Osteoblast (primary cell): ENCODE results near the gene DNAJC6. TPM values are rescaled to one million over a fixed set of nuclear protein-coding genes. Genes with fewer than 3 reads are reported as not detected.
A peak's percentile ranks its signal among the peaks of the same experiment; 100 is the strongest.

Experiments
- DNase-seq: peaks from one replicate; pipeline ENCODE4 v3.0.0; 2011; ENCODE audit warnings: low spot score, mixed read lengths; ENCODE audit not compliant: insufficient read length; ENCODE audit errors: missing footprints
- H2AFZ ChIP-seq: 2 replicates; pipeline ENCODE4 v1.6.0; 2011; ENCODE audit warnings: mild to moderate bottlenecking, low read length
- H3K27ac ChIP-seq: 2 replicates; pipeline ENCODE4 v1.5.1; 2011; ENCODE audit warnings: mild to moderate bottlenecking, low read depth, low read length, moderate library complexity
- H3K27me3 ChIP-seq: 2 replicates; pipeline ENCODE4 v1.6.0; 2012; ENCODE audit warnings: mild to moderate bottlenecking, control low read depth, inconsistent platforms, low read length, moderate library complexity; ENCODE audit not compliant: insufficient read depth
- H3K36me3 ChIP-seq: 2 replicates; pipeline ENCODE4 v1.5.1; 2011; ENCODE audit warnings: mild to moderate bottlenecking, low read length, control low read depth, moderate library complexity; ENCODE audit not compliant: insufficient read depth
- H3K4me1 ChIP-seq: 2 replicates; pipeline ENCODE4 v1.5.1; 2011; ENCODE audit warnings: mild to moderate bottlenecking, low read length, control low read depth, moderate library complexity; ENCODE audit not compliant: insufficient read depth
- H3K4me2 ChIP-seq: 2 replicates; pipeline ENCODE4 v1.6.0; 2011; ENCODE audit warnings: mild to moderate bottlenecking, low read length; ENCODE audit not compliant: insufficient read depth
- H3K4me3 ChIP-seq: fragments of 200-600 bp; sonication (generic); 3 replicates; pipeline ENCODE4 v1.5.1; 2012; ENCODE audit warnings: mild to moderate bottlenecking, low read length, inconsistent platforms; ENCODE audit not compliant: insufficient read depth
- H3K79me2 ChIP-seq: 2 replicates; pipeline ENCODE4 v1.6.0; 2012; ENCODE audit warnings: mild to moderate bottlenecking, low read length, control low read depth, inconsistent platforms; ENCODE audit not compliant: insufficient read depth
- H3K9me3 ChIP-seq: 2 replicates; pipeline ENCODE4 v1.5.1; 2011; ENCODE audit warnings: low read depth, low read length, control low read depth
- H4K20me1 ChIP-seq: 2 replicates; pipeline ENCODE4 v1.6.0; 2012; ENCODE audit warnings: mild to moderate bottlenecking, low read length, control low read depth; ENCODE audit not compliant: insufficient read depth
- CTCF ChIP-seq: IDR thresholded peaks from 2 replicates; pipeline ENCODE4 v1.5.1; 2011; ENCODE audit warnings: mild to moderate bottlenecking, low read depth, low read length, moderate library complexity; ENCODE audit errors: extremely low read depth
- small RNA-seq: library from RNA; depleted of rRNA; stranded (forward); fragments of <200 nt; gene quantifications from one replicate; pipeline ENCODE3, GENCODE V24; 2012
- total RNA-seq: library from RNA; depleted of rRNA; stranded (reverse); fragments of >200 nt; gene quantifications from 2 replicates; pipeline ENCODE4 v1.2.3, GENCODE V29; 2012

DNAJC6 gene
- total RNA-seq, 1 donor: 10.5 TPM

- Histone ChIP-seq H2AFZ (no peak overlapping the region), H3K36me3 (no peaks in the 10 kb centered on the region), H3K9me3 (no peaks in the 10 kb centered on the region), H4K20me1 (no peaks in the 10 kb centered on the region), H3K4me2 (no peak overlapping the region), H3K27me3 (no peaks in the 10 kb centered on the region), H3K4me3 (no peak overlapping the region), H3K27ac (peak overlapping the region; percentile 10), H3K4me1 (peaks cover 11% of the 10 kb centered on the region), H3K79me2 (no peaks in the 10 kb centered on the region)
- TF ChIP-seq CTCF: no peak
- DNase-seq: peak; percentile 91
These were observed 149.5 kb downstream of the DNAJC6 start for GRCh38 chr1:65458730-65459396.

GRCh38 chr1:65459397-65459768 is 150.0 kb downstream of the DNAJC6 start:
- H3K9me3 ChIP-seq: no peaks in the 10 kb centered on the region
- no peak overlapping the region for H2AFZ ChIP-seq
- peak; percentile 76 for DNase-seq

More at GRCh38 chr1:65459397-65459768, 150.0 kb downstream of the DNAJC6 start:
- Histone ChIP-seq H3K27ac (peak overlapping the region; percentile 10), H3K27me3 (no peaks in the 10 kb centered on the region), H3K4me3 (no peak overlapping the region), H3K36me3 (no peaks in the 10 kb centered on the region), H3K79me2 (no peaks in the 10 kb centered on the region), H3K4me1 (peaks cover 11% of the 10 kb centered on the region), H3K4me2 (no peak overlapping the region), H4K20me1 (no peaks in the 10 kb centered on the region)
- peak; percentile 65 for TF ChIP-seq CTCF

Small RNAs within 50 kb of the gene (small RNA-seq; reads per million reads assigned to genes)
- gene COX6CP13: not detected
- gene RNU2-15P: not detected

Other genes with a start within 250 kb of the DNAJC6 start
- 18.3 and 37.6 TPM in 2 replicates for gene AK4, start 161.3 kb upstream of the DNAJC6 start, total RNA-seq
- gene LEPR, start 111.1 kb downstream of the DNAJC6 start, total RNA-seq: 169 and 235 TPM in 2 replicates
- 87.9 and 111 TPM in 2 replicates for gene LEPROT, start 111.1 kb downstream of the DNAJC6 start, total RNA-seq